Activated CD8-positive, alpha-beta T cell treated with anti-CD3 and anti-CD28 coated beads for 36 hours (primary cell): ENCODE measurements around the gene CTBP2. TPM values are rescaled to one million over a fixed set of nuclear protein-coding genes. Genes with fewer than 3 reads are reported as not detected.
"Not testable (repeated sequence)": the region's sequence is repeated elsewhere in the genome, so short reads cannot be mapped to it uniquely, and the experiment has no call there.

Experiments used
- ATAC-seq: fragments of 200-7000 bp; cut with Tn5 transposase; one replicate; pipeline ENCODE4 v1.10.0; 2021; ENCODE audit warnings: mild to moderate bottlenecking, moderate library complexity
- CTCF ChIA-PET: fragments of 350-600 bp; sonication (Branson Sonifier 250); formaldehyde crosslinking; loops from one replicate; lab custom pipeline; 2021; ENCODE audit warnings: antibody characterized with exemption; lab: Charles Lee
- POLR2A ChIA-PET: fragments of 350-600 bp; sonication (Branson Sonifier 250); formaldehyde crosslinking; loops from one replicate; lab custom pipeline; 2021; ENCODE audit warnings: antibody characterized with exemption; lab: Charles Lee
- DNase-seq: peaks from one replicate; pipeline ENCODE4 v3.0.0-alpha.2; 2020
- H3K27ac Mint-ChIP-seq: one replicate; pipeline ENCODE4 v1.8.0; 2021; ENCODE audit warnings: mild to moderate bottlenecking, mixed read lengths
- H3K27me3 Mint-ChIP-seq: one replicate; pipeline ENCODE4 v1.8.0; 2021; ENCODE audit warnings: mixed read lengths
- H3K36me3 Mint-ChIP-seq: one replicate; pipeline ENCODE4 v1.8.0; 2021; ENCODE audit warnings: low read depth, mixed read lengths
- H3K4me1 Mint-ChIP-seq: one replicate; pipeline ENCODE4 v1.8.0; 2021; ENCODE audit warnings: low read depth, mixed read lengths
- H3K4me3 Mint-ChIP-seq: one replicate; pipeline ENCODE4 v1.8.0; 2021; ENCODE audit warnings: mild to moderate bottlenecking, moderate library complexity, mixed read lengths
- H3K9me3 Mint-ChIP-seq: one replicate; pipeline ENCODE4 v1.8.0; 2021; ENCODE audit warnings: mixed read lengths
- intact Hi-C: fragments of 100-400 bp; cut with micrococcal nuclease; formaldehyde crosslinking; loops from one replicate; pipeline ENCODE4 v1.10.0; 2022
- total RNA-seq, 2 experiments: library from RNA; stranded (reverse); gene quantifications; one replicate each; pipeline ENCODE4 v1.2.3, GENCODE V29; 2021
- TF ChIP-seq, protein P1 (sequence below): fragments of 200-600 bp; IDR thresholded peaks from one replicate; pipeline ENCODE4 v1.8.0; 2022; ENCODE audit warnings: antibody characterized with exemption, mild to moderate bottlenecking

Gene CTBP2
- total RNA-seq, 2 experiments from 2014 or later, result 0.60 to 0.88 TPM

DNA sequence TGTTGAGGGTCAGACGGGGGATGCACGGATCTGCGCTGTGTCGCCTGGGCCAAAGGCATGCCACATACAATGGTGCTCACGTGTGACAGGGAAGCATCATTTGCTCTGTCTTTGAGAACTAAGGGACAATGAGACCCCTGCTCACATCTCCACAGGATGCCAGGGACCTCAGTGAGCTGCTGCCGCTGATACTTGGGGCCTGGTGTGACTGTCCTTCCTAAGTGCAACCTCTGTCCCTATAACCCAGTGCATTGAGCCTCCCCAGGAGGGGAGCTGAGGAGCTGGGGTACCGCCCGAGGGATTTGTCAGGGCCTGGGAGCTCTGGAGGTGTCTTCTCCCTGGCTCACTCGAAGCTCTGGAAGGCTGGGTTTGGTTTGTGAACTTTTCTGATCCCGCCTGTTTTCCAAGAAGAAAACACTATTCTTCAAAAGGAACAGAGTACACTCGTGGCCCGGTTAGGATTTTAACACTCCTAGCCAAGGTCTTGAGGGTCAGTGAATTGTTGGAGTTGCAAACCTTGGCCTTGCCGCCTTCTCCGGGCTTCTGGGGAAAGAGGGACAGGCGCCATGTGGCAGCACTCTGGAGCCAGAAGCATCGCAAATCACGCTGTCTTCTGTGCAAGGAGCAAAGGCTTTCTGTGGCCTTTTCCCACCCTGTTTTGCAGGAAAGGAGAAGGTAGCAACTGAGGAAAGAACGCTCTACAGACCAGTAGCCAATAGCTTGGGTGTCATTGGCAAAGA, 26.2 kb upstream of the CTBP2 start:
- DNase-seq, result no peak
- Mint-ChIP-seq H3K4me1 (no peaks in the 10 kb centered on the region), H3K36me3 (no peaks in the 10 kb centered on the region), H3K27me3 (peaks cover 6% of the 10 kb centered on the region), H3K27ac (no peak overlapping the region), H3K4me3 (no peak overlapping the region), H3K9me3 (peaks cover 2% of the 10 kb centered on the region)
- TF ChIP-seq, protein P1, sequence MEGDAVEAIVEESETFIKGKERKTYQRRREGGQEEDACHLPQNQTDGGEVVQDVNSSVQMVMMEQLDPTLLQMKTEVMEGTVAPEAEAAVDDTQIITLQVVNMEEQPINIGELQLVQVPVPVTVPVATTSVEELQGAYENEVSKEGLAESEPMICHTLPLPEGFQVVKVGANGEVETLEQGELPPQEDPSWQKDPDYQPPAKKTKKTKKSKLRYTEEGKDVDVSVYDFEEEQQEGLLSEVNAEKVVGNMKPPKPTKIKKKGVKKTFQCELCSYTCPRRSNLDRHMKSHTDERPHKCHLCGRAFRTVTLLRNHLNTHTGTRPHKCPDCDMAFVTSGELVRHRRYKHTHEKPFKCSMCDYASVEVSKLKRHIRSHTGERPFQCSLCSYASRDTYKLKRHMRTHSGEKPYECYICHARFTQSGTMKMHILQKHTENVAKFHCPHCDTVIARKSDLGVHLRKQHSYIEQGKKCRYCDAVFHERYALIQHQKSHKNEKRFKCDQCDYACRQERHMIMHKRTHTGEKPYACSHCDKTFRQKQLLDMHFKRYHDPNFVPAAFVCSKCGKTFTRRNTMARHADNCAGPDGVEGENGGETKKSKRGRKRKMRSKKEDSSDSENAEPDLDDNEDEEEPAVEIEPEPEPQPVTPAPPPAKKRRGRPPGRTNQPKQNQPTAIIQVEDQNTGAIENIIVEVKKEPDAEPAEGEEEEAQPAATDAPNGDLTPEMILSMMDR, result no peak
- POLR2A ChIA-PET, result no interaction called here
- intact Hi-C loops, result no loop called here
- ATAC-seq, result no peak
- CTCF ChIA-PET, result no interaction called here

DNA sequence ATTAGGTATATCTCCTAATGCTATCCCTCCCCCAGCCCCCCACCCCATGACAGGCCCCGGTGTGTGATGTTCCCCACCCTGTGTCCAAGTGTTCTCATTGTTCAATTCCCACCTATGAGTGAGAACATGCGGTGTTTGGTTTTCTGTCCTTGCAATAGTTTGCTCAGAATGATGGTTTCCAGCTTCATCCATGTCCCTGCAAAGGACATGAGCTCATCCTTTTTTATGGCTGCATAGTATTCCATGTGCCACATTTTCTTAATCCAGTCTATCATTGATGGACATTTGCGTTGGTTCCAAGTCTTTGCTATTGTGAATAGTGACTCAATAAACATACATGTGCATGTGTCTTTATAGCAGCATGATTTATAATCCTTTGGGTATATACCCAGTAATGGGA, 18.7 kb upstream of the CTBP2 start:
- peaks cover 11% of the 10 kb centered on the region for H3K27me3 Mint-ChIP-seq
- H3K4me3 Mint-ChIP-seq, H3K27ac Mint-ChIP-seq, CTCF ChIA-PET, POLR2A ChIA-PET, H3K36me3 Mint-ChIP-seq, DNase-seq, H3K9me3 Mint-ChIP-seq, intact Hi-C loops, ATAC-seq, H3K4me1 Mint-ChIP-seq: not testable (repeated sequence)

DNA sequence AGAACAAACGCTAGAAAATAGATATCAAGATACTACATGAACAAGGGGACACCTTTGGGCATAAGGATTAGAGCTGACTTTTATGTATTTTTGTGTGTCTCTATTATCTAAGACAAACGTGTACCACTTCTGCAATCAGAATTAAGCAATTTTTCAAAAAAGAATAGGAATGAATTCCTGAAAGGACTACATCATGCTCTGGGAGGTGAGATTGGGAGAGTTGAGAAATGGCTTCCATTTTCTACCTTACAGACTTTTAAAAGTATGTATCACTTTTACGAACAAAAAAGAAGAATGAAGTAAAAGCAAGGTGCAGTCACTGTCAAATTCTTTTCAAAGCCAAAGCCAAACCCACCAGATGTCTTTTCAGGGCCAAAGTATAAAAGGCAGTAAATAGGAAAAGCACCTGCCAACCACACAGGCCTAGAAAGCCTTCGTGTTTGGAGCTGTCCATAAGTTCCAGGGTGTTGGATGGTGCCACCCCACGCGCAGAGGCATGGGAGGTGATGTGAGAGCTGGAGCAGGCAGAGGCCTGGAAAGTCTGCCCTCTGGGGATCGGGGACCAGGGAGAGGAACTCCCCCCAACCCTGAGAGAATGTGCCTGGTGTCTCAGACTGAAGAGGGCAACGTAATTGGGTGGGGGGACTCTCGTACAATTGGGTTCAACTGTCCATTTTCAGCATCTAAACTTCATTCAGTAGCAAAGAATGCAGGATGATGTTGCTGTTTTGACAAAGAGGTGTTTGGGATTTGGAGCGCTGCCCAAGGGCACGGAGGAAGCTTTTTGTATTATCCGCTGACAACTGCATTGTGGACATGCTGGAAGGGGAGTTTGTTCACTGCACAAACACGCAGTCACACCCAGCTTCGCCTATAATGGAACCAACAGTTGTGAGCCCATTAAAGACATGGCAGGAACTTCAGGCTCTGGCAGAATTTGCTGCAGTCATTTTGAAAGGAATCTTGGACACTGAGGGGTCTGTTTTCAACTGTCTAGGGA, 17.6 kb upstream of the CTBP2 start:
- Mint-ChIP-seq H3K4me1 (no peaks in the 10 kb centered on the region), H3K4me3 (no peak overlapping the region), H3K9me3 (peaks cover 2% of the 10 kb centered on the region), H3K27me3 (peaks cover 12% of the 10 kb centered on the region), H3K36me3 (no peaks in the 10 kb centered on the region), H3K27ac (no peak overlapping the region)
- ChIA-PET CTCF (no interaction called here), POLR2A (no interaction called here)
- intact Hi-C loops, result no loop called here
- DNase-seq (no peak), ATAC-seq (no peak)
- TF ChIP-seq, protein P1, result no peak

DNA sequence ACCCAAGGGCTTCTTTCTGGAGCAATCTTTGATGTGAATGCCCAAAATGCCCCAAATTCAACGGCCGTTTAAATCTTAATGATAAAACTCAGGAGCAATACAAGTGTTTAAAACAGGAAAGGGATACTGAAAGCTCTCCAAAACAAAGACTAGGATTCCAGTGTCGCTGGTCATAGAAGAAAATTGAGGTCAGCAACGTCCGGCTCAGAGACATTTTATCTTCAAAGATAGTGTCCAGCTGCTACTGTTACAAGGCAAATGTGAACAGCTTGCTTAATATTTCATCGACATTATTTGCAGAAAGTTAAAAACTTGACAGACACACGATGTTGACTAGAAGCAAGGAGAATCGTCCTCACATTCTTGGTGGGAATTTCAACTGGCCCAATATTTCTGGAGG, 15.4 kb upstream of the CTBP2 start:
- H3K27me3 Mint-ChIP-seq, result peaks cover 7% of the 10 kb centered on the region
- no peak for DNase-seq
- intact Hi-C loops, result no loop called here
- no peak for ATAC-seq
- no peak overlapping the region for H3K27ac Mint-ChIP-seq
- H3K9me3 Mint-ChIP-seq, result no peaks in the 10 kb centered on the region
- TF ChIP-seq, protein P1, result no peak
- no peak overlapping the region for H3K4me3 Mint-ChIP-seq
- H3K4me1 Mint-ChIP-seq, result no peaks in the 10 kb centered on the region
- POLR2A ChIA-PET, result no interaction called here
- CTCF ChIA-PET, result no interaction called here
- H3K36me3 Mint-ChIP-seq, result no peaks in the 10 kb centered on the region

DNA sequence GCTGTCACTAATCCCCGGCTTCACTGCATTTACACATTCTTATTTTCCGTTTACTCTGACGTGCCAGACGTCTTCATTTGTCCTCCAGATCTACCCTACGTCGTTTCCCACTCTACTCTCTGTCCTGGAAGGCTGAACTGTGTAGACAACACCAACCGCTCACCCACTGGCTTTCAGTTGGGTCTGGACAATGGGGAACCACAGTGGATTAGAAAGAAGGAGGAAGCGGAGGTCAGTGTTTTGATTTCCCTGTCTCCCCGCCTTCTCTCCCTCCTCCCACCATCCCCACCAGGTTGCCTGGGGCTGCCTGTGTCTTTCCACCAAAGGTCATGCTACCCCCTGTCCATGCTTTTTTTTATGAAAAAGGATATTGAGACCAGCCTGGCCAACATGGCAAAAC, 14.0 kb upstream of the CTBP2 start:
- Mint-ChIP-seq H3K9me3 (no peaks in the 10 kb centered on the region), H3K36me3 (no peaks in the 10 kb centered on the region), H3K27me3 (peaks cover 7% of the 10 kb centered on the region), H3K4me1 (no peaks in the 10 kb centered on the region), H3K4me3 (no peak overlapping the region), H3K27ac (no peak overlapping the region)
- ChIA-PET POLR2A (interaction anchor here (0.5 kb wide), 1 partner anchor 87 kb away, joined by 3 read pairs; no protein-coding TSS in a partner anchor), CTCF (no interaction called here)
- intact Hi-C loops, result no loop called here
- TF ChIP-seq, protein P1, result no peak
- DNase-seq (no peak), ATAC-seq (no peak)
